ENCODE results near the gene RALGAPA1.

DNA sequence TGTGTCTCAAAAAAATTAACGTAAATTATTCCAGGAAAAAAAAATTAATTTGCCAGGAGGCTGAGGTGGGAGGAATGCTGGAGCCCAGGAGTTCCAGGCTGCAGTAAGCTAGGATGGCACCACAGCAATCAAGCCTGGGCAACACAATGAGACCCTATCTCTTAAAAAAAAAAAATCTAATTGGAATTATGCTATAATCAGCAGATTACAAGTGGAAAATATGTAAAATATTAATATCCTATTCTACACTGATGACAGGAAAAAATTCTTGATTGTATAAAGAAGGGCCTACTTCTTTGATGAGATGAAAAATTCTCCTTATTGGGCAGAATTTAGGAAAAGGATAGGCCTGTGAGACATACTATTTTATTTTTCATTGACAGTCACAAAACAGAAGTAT lies 114.0 kb downstream of the RALGAPA1 start:
- no peak for TF ChIP-seq CTCF (IDR thresholded peaks at IDR 0.05)
- TF ChIP-seq ATF3 (CRISPR knock-in tag; conservative IDR thresholded peaks at IDR 0.05) = no peak
- no peak for TF ChIP-seq RELA (CRISPR knock-in tag; IDR thresholded peaks at IDR 0.05; ENCODE audit: borderline replicate concordance)
- no peak for TF ChIP-seq TP53 (CRISPR knock-in tag; IDR thresholded peaks at IDR 0.05)
- TF ChIP-seq, protein P1, sequence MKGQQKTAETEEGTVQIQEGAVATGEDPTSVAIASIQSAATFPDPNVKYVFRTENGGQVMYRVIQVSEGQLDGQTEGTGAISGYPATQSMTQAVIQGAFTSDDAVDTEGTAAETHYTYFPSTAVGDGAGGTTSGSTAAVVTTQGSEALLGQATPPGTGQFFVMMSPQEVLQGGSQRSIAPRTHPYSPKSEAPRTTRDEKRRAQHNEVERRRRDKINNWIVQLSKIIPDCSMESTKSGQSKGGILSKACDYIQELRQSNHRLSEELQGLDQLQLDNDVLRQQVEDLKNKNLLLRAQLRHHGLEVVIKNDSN (CRISPR knock-in tag; IDR thresholded peaks at IDR 0.05) = no peak
- TF ChIP-seq CREM (CRISPR knock-in tag; IDR thresholded peaks at IDR 0.05) = no peak
- TF ChIP-seq, protein P2, sequence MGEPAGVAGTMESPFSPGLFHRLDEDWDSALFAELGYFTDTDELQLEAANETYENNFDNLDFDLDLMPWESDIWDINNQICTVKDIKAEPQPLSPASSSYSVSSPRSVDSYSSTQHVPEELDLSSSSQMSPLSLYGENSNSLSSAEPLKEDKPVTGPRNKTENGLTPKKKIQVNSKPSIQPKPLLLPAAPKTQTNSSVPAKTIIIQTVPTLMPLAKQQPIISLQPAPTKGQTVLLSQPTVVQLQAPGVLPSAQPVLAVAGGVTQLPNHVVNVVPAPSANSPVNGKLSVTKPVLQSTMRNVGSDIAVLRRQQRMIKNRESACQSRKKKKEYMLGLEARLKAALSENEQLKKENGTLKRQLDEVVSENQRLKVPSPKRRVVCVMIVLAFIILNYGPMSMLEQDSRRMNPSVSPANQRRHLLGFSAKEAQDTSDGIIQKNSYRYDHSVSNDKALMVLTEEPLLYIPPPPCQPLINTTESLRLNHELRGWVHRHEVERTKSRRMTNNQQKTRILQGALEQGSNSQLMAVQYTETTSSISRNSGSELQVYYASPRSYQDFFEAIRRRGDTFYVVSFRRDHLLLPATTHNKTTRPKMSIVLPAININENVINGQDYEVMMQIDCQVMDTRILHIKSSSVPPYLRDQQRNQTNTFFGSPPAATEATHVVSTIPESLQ (CRISPR knock-in tag; IDR thresholded peaks at IDR 0.05) = no peak
- no peak for TF ChIP-seq CREB1 (CRISPR knock-in tag; IDR thresholded peaks at IDR 0.05)
- no peak for TF ChIP-seq ZBTB21 (CRISPR knock-in tag; IDR thresholded peaks at IDR 0.05; ENCODE audit: borderline replicate concordance)
- no peak for TF ChIP-seq SP1 (CRISPR knock-in tag; conservative IDR thresholded peaks at IDR 0.05)
- TF ChIP-seq, protein P3, sequence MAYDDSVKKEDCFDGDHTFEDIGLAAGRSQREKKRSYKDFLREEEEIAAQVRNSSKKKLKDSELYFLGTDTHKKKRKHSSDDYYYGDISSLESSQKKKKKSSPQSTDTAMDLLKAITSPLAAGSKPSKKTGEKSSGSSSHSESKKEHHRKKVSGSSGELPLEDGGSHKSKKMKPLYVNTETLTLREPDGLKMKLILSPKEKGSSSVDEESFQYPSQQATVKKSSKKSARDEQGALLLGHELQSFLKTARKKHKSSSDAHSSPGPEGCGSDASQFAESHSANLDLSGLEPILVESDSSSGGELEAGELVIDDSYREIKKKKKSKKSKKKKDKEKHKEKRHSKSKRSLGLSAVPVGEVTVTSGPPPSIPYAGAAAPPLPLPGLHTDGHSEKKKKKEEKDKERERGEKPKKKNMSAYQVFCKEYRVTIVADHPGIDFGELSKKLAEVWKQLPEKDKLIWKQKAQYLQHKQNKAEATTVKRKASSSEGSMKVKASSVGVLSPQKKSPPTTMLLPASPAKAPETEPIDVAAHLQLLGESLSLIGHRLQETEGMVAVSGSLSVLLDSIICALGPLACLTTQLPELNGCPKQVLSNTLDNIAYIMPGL (CRISPR knock-in tag; IDR thresholded peaks at IDR 0.05) = no peak
- no peak for TF ChIP-seq SMAD3 (CRISPR knock-in tag; IDR thresholded peaks at IDR 0.05; ENCODE audit: borderline replicate concordance)

Data from WTC11 (cell line).